Adipocyte (in vitro differentiated cells): ENCODE results near the gene CCND3.

Source experiments
- DNase-seq: peaks from one replicate; pipeline ENCODE4 v3.0.0-alpha.2; 2015; ENCODE audit warnings: low read depth
- H3K27me3 ChIP-seq: replicated peaks from 2 replicates; pipeline ENCODE4 v1.7.0; 2013; ENCODE audit warnings: mild to moderate bottlenecking, low read length, moderate library complexity; ENCODE audit not compliant: control insufficient read depth, insufficient read depth
- H3K36me3 ChIP-seq: 2 replicates; pipeline ENCODE4 v1.7.0; 2013; ENCODE audit warnings: low read length, mild to moderate bottlenecking, moderate library complexity; ENCODE audit not compliant: control insufficient read depth, insufficient read depth, severe bottlenecking
- H3K4me1 ChIP-seq: 2 replicates; pipeline ENCODE4 v1.7.0; 2013; ENCODE audit warnings: mild to moderate bottlenecking, low read length, moderate library complexity; ENCODE audit not compliant: control insufficient read depth, insufficient read depth
- H3K4me3 ChIP-seq: 2 replicates; pipeline ENCODE4 v1.7.0; 2013; ENCODE audit warnings: mild to moderate bottlenecking, low read length, moderate library complexity
- H3K9ac ChIP-seq: 2 replicates; pipeline ENCODE4 v1.7.0; 2013; ENCODE audit warnings: mild to moderate bottlenecking, low read length, moderate library complexity
- H3K9me3 ChIP-seq: 2 replicates; pipeline ENCODE4 v1.7.0; 2013; ENCODE audit warnings: mild to moderate bottlenecking, low read length, moderate library complexity; ENCODE audit not compliant: control insufficient read depth

CCND3 gene

DNA sequence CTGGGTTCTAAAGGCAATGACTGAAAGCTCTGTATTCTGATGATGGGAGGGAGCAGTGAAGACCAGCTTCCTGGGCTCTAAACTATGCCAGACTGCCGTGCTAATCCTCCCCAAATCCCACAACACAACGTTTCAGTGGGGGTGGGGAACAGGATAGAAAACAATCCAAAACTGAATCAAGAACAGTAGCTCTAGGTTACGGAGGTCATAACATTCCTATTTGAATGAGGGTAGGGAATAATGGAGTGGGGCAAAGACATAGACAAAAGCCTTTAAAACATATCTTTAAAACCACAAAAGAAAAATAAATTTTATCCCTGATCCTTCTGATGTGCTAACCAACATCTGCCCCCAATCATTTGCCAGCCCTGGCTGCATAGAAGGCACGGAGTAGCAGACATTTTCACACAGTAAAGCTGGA lies 54.3 kb downstream of the CCND3 start:
- no peaks in the 10 kb centered on the region for H3K4me1 ChIP-seq
- no peaks in the 10 kb centered on the region for H3K9me3 ChIP-seq
- no peak overlapping the region for H3K9ac ChIP-seq
- H3K27me3 ChIP-seq = no peaks in the 10 kb centered on the region
- H3K36me3 ChIP-seq = peaks cover 3% of the 10 kb centered on the region
- no peak overlapping the region for H3K4me3 ChIP-seq
- DNase-seq = peak; percentile 39

DNA sequence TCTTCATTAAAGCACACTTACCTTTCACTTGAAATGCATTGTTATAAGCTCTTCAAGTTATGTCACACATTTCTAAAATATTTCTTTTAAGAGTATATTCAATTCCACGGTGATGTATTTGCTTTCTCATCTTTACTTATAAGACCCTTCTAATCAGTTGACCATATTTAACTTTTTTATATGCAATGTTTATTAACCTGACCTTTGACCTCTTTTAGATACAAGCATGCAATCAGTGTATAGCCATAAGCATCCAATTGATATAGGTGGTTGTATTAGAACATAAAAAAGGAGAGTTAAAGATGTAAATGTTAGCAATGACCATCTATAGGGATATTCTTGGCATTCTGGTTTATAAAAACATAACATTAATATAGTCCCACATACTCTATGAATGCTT lies 55.7 kb downstream of the CCND3 start:
- Histone ChIP-seq H3K9me3 (no peaks in the 10 kb centered on the region), H3K9ac (no peak overlapping the region), H3K4me1 (no peaks in the 10 kb centered on the region), H3K36me3 (peaks cover 3% of the 10 kb centered on the region), H3K27me3 (no peaks in the 10 kb centered on the region), H3K4me3 (no peak overlapping the region)
- DNase-seq = no peak

- Histone ChIP-seq H3K4me1 (no peaks in the 10 kb centered on the region), H3K27me3 (no peaks in the 10 kb centered on the region), H3K9ac (no peak overlapping the region), H3K4me3 (no peak overlapping the region), H3K36me3 (peaks cover 3% of the 10 kb centered on the region), H3K9me3 (no peaks in the 10 kb centered on the region)
- DNase-seq = no peak
These were observed 56.7 kb downstream of the CCND3 start for GRCh38 chr6:41884957-41885356.
